Measurements from ENCODE around the gene ST7. TPM values are rescaled to one million over a fixed set of nuclear protein-coding genes. Genes with fewer than 3 reads are reported as not detected.

ST7 gene
- total and polyA plus RNA-seq, 2 of the 13 experiments (the other 11 are each of a cell fraction or from before 2014, with no cell fraction given): 17.3 to 23.5 TPM

DNA sequence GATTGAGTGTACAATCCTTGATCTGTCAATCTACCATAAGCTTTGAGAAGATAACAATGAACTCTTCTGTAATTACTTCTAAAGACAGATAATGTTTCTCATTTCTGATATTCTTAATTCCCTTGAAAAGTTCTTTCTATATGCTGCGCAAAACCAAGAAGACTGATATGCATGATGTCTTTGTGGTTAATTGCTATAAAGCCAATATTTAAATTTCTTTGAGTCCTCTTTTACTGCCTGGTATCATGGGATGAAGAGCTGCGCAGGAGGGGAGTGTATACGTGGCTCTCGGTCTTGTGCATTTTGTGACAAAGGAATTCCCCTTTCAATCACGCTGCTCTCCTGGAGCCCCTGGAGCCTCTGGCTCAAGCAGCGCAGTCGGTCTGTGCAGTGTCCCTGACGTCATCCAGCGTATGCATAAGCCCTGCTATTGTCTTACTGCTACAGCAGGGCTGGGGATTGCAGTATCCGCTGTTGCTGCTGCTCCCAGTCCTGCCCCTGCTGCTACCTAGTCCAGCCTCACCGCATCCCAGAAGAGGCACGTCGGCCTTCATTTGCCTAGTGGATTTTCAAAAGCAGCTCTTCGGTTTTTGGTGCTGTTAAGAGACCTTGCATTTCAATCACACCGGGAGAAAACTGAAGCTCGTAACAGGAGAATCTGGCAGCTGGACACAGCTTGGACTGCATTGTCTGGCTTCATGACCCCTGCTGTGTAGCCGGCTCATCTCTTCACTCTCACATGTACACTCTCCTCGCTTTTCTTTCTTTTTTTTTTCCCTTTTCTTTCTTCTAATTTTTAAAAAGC is 66.7 kb downstream of the ST7 start:
- POLR2A ChIA-PET: no interaction called here
- H2AFZ ChIP-seq (ENCODE audit: low read length): no peak overlapping the region
- H3K27ac ChIP-seq (ENCODE audit: extremely low read length, insufficient read depth, low read length): no peak overlapping the region
- WGBS (ENCODE audit: low lambda C conversion rate): 95% methylated on average over 18 of the region's 18 CpGs
- no peaks in the 10 kb centered on the region for H4K20me1 ChIP-seq (ENCODE audit: insufficient read depth, low read length)
- DNase-seq (ENCODE audit: low spot score): no peak
- in situ Hi-C loops (cut with HindIII; ENCODE audit: extremely low pct_ligation_motif_present, low pct_unique_long_range_greater_than_20kb): no loop called here
- H3K27me3 ChIP-seq (ENCODE audit: control insufficient read depth in 1 of 2, insufficient read depth in 2 of 2, low read length in 2 of 2): no peaks in the 10 kb centered on the region
- no peak overlapping the region for H3K9ac ChIP-seq (ENCODE audit: insufficient read depth, low read depth, low read length)
- no peaks in the 10 kb centered on the region for H3K4me1 ChIP-seq (ENCODE audit: insufficient read depth, low read length)
- no peak overlapping the region for H3K4me2 ChIP-seq (ENCODE audit: low read depth, low read length)
- BruUV-seq (replicated peaks): no TSS peak
- peaks cover 2% of the 10 kb centered on the region for H3K79me2 ChIP-seq (ENCODE audit: insufficient read depth, low read length)
- H3K9me3 ChIP-seq (ENCODE audit: low read length): no peaks in the 10 kb centered on the region
- CTCF ChIA-PET (ENCODE audit: low intra/inter-chr PET ratio, low total read pairs): no interaction called here
- H3K36me3 ChIP-seq (replicated peaks in 1 of 2; ENCODE audit: control insufficient read depth in 1 of 2, insufficient read depth in 2 of 2, low read length in 2 of 2): no peaks in the 10 kb centered on the region
- no peak overlapping the region for H3K4me3 ChIP-seq (replicated peaks in 1 of 3; ENCODE audit: insufficient read depth in 1 of 3, low read depth in 2 of 3, low read length in 3 of 3)
- intact Hi-C loops (cut with micrococcal nuclease; ENCODE audit: unreplicated experiment): no loop called here
- no peak for FAIRE-seq
- no peak for ATAC-seq
- TF ChIP-seq MBNL3 (CRISPR knock-in tag; conservative IDR thresholded peaks at IDR 0.05): no peak
- no peak for TF ChIP-seq ZNF10 (CRISPR knock-in tag; IDR thresholded peaks at IDR 0.05; ENCODE audit: borderline replicate concordance, low read depth)
- no peak for TF ChIP-seq ZNF296 (CRISPR knock-in tag; conservative IDR thresholded peaks at IDR 0.05)
- no peak for TF ChIP-seq SOX6 (IDR thresholded peaks at IDR 0.05)
- TF ChIP-seq SOX6 (CRISPR knock-in tag; IDR thresholded peaks at IDR 0.05): no peak
- no peak for TF ChIP-seq BRF2 (CRISPR knock-in tag; IDR thresholded peaks at IDR 0.05)
- no peak for TF ChIP-seq SP140L (CRISPR knock-in tag; IDR thresholded peaks at IDR 0.05; ENCODE audit: borderline replicate concordance)
- TF ChIP-seq, protein P1, sequence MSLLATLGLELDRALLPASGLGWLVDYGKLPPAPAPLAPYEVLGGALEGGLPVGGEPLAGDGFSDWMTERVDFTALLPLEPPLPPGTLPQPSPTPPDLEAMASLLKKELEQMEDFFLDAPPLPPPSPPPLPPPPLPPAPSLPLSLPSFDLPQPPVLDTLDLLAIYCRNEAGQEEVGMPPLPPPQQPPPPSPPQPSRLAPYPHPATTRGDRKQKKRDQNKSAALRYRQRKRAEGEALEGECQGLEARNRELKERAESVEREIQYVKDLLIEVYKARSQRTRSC (CRISPR knock-in tag; IDR thresholded peaks at IDR 0.05; ENCODE audit: low read depth): no peak
- no peak for TF ChIP-seq KIAA2018 (CRISPR knock-in tag; IDR thresholded peaks at IDR 0.05; ENCODE audit: borderline replicate concordance)
- TF ChIP-seq RBFOX2 (IDR thresholded peaks at IDR 0.05; ENCODE audit: low read depth, low read length): no peak
- no peak for TF ChIP-seq PCBP1 (IDR thresholded peaks at IDR 0.05; ENCODE audit: borderline replicate concordance, low read depth, low read length)
- no peak for TF ChIP-seq PHF20 (CRISPR knock-in tag; IDR thresholded peaks at IDR 0.05)
- TF ChIP-seq HOXD1 (CRISPR knock-in tag; IDR thresholded peaks at IDR 0.05): no peak
- TF ChIP-seq ZNF3 (CRISPR knock-in tag; IDR thresholded peaks at IDR 0.05): no peak
